HG03139 (cell line): Measurements from ENCODE around the gene BCAS1.
"Not testable (repeated sequence)": the region's sequence is repeated elsewhere in the genome, so short reads cannot be mapped to it uniquely, and the experiment has no call there.

Experiments
- ATAC-seq: cut with Tn5 transposase; IDR thresholded peaks from one replicate; pipeline ENCODE4 v1.9.1; 2021; ENCODE audit not compliant: unreplicated experiment

BCAS1 gene

GRCh38 chr20:53946106-53946505 lies 124.3 kb downstream of the BCAS1 start:
- no peak for ATAC-seq

- ATAC-seq, result no peak
These were observed 124.9 kb downstream of the BCAS1 start for GRCh38 chr20:53945478-53945877.

DNA sequence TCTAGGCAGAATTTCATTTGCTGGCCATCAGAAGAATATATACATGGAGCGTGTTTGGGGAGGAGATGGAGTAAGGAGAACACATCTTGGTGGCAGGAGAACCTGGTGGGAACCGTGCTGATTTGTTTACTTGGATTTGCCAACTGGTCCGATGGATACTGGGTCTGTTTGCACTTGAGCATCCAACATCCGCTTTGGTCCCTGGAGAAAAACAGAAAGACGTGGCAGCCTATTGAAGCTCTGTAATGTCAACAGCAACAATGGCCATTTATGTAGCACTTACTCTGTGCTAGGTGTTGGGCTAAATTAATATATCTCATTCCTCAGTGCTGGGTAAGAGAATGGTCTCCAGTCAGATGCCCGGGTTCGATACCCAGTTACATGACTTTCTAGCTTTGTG lies 125.6 kb downstream of the BCAS1 start:
- ATAC-seq, result no peak

- no peak for ATAC-seq
These were observed 126.7 kb downstream of the BCAS1 start for GRCh38 chr20:53943522-53944291.

DNA sequence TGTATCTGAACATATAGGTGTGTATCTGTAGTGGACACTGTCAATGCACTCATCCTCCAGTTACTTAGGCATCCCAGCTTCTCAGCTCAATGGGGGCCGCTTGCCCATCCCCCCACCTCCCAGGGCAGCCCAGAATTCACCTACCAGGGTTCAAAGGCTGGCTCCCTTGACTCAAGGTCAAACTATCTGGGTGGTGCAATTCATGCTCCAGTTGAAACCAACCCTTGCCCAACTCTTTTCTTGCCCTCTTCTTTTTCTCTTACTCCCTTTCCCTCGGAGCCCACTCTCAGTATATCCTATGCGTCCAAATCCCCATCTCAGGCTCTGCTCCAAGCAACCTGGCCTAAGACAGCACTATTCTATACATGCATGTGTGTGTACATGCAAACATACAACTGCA lies 127.4 kb downstream of the BCAS1 start:
- ATAC-seq, result no peak

- no peak for ATAC-seq
These were observed 128.0 kb downstream of the BCAS1 start for GRCh38 chr20:53942472-53942816.

DNA sequence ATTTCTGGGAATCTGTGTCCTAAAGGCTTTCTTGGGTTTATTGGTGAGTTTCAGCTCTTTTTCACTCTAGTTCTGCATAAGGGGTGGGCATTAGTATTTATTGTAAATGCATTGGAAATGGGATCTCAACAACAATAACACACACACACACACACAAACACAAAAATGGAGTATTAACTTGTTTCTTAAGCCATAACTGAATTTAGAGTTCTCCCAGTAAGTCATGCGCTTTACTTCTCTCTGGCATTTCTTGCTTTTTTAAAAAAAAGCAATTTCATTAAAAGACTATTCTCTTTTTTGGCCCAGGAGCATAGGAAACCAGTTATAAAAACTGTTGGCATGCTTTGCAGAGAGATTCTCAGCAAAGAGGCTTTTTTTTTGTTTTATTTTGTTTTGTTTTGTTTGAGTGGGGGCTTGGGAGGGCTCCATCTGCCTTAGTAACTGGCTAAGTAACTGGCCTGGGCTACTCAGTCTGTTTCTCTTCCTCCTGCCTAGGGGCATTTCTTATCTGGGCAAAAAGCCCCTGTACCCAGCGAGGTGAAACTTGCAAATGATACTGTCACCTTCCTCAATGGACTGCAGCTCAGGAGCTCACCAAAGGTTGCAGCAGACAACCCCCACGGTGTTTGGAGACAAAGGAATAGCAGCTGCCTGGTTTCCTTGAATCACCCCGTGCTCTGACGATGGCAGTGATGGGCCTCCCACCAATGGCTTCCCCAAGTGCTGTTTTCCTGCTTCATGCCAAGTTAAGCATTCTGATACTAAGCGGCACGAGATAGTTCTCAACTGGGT lies 128.5 kb downstream of the BCAS1 start:
- ATAC-seq, result no peak

- ATAC-seq, result no peak
These were observed 129.4 kb downstream of the BCAS1 start for GRCh38 chr20:53940907-53941545.

GRCh38 chr20:53940360-53940702 lies 130.1 kb downstream of the BCAS1 start:
- ATAC-seq, result no peak

GRCh38 chr20:53939572-53940359 lies 130.6 kb downstream of the BCAS1 start:
- ATAC-seq, result peak; percentile 53

DNA sequence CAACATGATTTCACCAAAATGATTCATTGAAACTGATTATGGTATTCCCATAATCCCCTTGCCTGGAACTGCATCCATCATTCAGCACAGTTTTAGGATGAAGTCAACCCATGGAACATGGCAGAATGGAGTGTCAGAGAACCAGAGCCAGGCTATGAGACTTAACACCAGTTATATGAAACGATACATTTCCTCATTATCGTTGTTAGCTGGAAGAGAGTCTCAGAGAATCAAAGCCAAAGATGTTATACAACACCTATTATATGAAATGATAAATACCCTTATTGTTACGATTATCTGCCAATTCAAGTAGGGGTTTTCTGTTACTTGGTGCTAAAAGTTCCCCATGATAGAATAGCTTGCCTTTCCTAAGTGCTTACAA lies 131.2 kb downstream of the BCAS1 start:
- ATAC-seq, result no peak

DNA sequence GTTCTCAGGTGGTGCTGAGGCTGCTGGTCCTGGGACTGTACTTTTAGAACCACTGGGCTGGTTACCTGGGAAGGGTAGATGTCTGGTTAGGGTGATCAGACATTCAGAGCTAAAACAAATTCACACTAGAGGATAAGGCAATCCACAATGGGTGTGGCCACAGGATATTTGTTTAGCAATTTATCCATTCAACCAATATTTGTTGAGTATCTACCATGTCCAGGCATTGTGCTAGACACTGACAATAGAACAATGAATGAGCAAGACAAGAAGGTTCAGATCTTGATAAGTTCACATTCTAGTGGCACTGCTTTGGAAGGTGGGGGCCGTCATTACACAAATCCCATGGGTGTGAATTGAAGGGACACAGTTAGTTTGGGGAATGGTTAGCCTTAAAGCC lies 131.7 kb downstream of the BCAS1 start:
- ATAC-seq, result no peak

DNA sequence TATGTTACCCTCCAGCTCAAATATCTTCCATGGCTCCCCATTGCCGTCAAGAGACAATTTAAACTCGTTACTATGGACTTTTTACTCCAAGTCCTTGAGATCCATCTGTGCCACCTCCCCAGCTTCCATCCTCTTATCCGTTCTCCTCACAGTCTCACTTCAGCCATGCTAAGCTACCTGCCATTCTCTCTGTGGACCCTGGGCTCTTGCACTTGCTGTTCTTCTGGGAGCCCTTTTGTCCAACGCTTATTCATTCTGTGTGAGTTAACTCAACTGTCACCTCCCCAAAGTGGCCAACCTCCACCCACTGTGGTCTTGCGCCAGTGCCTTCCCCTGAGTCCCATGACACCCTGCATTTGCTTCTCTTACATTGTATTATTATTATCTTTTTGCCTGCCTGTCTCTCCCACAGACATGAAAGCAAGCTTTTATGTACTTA lies 132.4 kb downstream of the BCAS1 start:
- ATAC-seq, result no peak

DNA sequence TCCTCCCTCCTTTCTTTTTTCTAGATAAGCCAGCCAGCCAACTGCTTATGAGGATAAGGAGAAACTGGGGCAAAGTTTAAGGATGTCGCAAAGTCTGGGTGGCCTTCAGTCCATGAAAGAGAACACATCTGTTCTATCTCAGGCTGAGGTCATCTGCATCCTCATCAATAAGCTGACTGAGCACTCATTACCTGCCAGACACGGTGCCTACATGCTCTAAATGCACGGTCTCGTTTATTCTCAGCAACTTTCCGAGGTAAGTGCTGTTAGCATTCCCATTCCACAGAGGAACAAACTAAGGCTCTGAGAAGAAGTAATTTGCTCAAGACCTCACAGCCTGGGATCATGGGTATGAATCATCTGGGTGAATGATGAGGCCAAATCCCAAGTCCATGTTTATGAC lies 133.1 kb downstream of the BCAS1 start:
- ATAC-seq, result no peak

DNA sequence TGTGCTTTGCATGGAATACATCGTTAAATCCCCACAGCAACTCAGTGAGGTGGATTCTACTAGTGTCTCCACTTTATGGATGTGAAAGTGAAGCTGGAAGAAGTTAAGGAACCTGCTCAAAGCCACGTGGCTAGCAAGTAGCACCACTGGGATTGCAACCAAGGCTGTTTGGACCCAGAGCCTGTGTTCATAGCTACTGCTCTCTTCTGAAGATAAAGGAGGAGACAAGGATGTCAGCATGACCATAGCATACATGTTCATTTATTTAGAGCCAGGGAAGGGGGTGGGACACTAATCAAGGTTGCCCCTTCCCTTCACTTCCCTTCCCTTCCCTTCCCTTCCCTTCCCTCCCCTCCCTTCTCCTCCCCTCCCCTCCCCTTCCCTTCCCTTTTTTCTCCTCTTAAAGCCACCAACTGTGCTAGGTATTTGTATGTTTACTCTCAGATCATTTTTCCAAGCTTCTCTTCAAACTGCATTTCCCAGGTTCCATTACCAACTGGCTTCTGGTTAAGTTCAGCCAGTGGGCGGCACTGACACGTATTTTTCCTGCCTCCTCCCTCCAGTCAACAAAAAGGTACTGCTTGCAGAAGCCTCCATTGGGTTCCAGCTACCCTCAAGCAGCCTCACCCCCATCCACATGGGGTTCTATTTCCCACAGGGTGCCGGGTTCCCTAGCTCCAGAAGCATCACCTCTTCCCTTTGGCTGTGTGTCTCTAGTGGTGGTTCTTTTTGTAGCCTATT lies 134.9 kb downstream of the BCAS1 start:
- no peak for ATAC-seq

DNA sequence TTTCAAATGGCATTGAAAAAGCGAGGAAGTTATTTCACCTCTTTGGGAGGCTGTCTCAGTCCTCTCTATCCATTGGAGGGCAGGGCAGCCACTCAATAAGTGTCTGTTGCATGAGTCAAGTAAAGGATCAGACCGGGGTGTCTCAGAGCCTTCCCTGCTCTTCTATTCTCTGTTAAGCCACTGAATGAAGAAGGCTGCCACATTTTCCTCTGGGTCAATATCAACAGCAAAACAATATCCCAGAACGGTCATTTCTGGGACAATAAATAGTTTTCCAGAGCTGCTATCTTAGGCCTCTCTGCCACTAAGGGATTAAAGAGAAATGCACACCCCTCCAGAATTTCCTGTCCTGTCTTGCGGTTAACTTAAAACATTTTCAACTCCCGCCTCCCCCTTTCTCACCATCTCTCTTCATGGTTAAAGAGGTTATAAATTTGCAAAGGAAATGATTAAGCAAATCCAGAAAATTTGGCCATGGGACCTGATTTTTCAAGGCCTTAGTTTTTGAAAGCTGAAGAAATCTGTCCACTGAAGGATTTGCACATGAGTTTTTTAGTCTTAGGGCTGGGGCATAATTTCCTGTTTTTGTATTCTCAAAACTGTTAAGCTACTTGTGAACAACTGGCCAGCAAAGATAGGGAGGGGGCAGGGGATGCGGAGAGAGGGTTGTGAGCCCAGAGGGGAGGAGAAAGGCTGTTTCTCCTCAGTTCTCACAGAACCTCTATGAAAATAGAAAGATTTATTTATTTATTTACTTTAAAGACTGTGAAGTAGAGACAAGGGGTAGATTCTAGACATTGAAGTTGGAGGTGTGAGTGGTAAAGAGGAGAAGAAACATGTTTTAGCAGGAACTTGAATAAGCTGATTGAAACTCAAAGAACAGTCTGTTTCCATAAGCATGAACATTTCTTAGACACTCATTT lies 135.7 kb downstream of the BCAS1 start:
- ATAC-seq, result no peak

GRCh38 chr20:53933232-53933846 lies 137.1 kb downstream of the BCAS1 start:
- no peak for ATAC-seq

DNA sequence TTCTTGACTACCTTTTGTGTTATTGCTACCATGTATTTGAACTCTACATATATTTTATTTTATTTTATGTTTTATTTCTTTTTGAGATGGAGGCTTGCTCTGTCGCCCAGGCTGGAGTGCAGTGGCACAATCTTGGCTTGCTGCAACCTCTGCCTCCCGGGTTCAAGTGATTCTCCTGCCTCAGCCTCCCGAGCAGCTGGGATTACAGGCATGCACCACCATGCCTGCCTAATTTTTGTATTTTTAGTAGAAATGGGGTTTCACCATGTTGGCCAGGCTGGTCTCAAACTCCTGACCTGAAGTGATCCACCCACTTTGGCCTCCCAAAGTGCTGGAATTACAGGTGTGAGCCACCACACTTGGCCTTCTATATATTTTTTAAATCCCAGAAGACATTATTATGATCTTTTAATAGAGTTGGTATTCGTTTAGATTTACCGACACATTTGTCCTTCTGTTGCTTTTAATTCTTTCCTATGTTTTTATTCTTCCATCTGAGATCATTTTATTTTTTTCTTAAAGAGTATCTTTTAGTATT lies 137.7 kb downstream of the BCAS1 start:
- not testable (repeated sequence) for ATAC-seq

DNA sequence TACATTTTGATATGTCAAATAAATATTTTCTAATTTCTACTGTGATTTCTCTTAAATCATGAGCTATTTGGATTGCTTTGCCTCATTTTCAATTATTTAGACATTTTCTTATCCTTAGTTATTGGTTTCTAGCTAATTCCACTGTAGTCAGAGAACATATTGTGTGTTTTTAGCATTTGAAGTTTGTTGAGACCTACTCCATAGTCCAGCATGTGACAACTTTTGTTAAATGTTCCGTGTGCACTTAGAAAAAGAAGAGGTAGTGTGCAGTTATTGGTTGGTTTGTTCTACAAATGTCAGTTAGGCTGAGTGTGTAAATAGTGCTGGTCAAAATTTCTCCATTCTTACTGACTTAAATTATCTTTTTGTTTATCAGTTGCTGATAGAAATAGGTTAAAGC lies 138.8 kb downstream of the BCAS1 start:
- ATAC-seq, result no peak
